ENCODE results near the gene HECTD1.
"Not testable (repeated sequence)": the region's sequence is repeated elsewhere in the genome, so short reads cannot be mapped to it uniquely, and the experiment has no call there.

Gene HECTD1

DNA sequence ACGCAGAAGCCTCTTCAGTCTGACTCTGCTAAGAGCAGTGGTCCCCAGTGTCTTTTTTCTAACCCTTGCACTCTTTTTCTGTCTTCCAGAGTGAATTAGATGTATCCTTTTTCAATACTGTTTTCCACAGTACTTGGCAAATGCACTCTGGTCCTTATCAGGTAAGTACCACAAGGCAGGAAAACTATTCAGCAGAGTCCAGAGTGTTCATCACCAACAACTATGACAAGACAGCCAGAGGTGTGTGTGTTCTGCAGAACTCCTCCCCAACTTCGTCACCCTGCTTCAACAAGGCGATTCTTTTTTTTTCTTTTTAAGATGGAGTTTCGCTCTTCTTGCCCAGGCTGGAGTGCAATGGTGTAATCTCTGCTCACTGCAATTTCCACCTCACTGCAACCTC, 127.1 kb downstream of the HECTD1 start:
- Histone ChIP-seq H3K36me3 (ENCODE audit: control insufficient read depth, low read depth, low read length) (no peaks in the 10 kb centered on the region), H3K4me3 (ENCODE audit: low read length) (no peak overlapping the region), H3K4me1 (ENCODE audit: control insufficient read depth, low read depth, low read length) (no peaks in the 10 kb centered on the region), H3K27me3 (ENCODE audit: control insufficient read depth, insufficient read depth, low read length) (no peaks in the 10 kb centered on the region), H3K9ac (ENCODE audit: low read length) (no peak overlapping the region), H3K27ac (ENCODE audit: low read length) (no peak overlapping the region), H3K9me3 (ENCODE audit: control insufficient read depth, low read depth, low read length) (no peaks in the 10 kb centered on the region)

GRCh38 chr14:31080056-31080455, 127.5 kb downstream of the HECTD1 start:
- H3K27ac ChIP-seq (ENCODE audit: low read length), result no peak overlapping the region
- no peaks in the 10 kb centered on the region for H3K36me3 ChIP-seq (ENCODE audit: control insufficient read depth, low read depth, low read length)
- H3K27me3 ChIP-seq (ENCODE audit: control insufficient read depth, insufficient read depth, low read length), result no peaks in the 10 kb centered on the region
- H3K4me1 ChIP-seq (ENCODE audit: control insufficient read depth, low read depth, low read length), result no peaks in the 10 kb centered on the region
- no peak overlapping the region for H3K9ac ChIP-seq (ENCODE audit: low read length)
- no peaks in the 10 kb centered on the region for H3K9me3 ChIP-seq (ENCODE audit: control insufficient read depth, low read depth, low read length)
- no peak overlapping the region for H3K4me3 ChIP-seq (ENCODE audit: low read length)

DNA sequence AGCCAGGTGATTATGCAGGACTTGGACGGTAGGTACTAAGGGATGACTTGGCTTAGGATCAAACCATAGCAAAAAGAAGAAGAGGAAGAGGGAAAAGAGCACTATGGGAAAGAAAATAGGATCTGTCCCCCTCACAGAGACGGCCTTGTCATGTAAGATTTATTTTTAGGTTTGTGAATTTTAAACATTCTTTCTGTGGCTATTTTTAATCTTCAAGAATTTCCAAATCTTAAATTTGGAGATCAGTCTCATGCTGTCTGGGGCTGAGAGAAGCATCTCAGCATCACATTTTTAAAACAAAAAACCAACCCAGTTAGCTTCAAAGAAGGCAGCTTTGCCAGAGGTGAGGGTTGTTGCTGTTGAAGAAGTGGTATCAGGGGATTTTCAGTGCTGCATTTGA, 128.8 kb downstream of the HECTD1 start:
- Histone ChIP-seq H3K4me3 (ENCODE audit: low read length) (no peak overlapping the region), H3K9ac (ENCODE audit: low read length) (no peak overlapping the region), H3K4me1 (ENCODE audit: control insufficient read depth, low read depth, low read length) (no peaks in the 10 kb centered on the region), H3K36me3 (ENCODE audit: control insufficient read depth, low read depth, low read length) (no peaks in the 10 kb centered on the region), H3K27me3 (ENCODE audit: control insufficient read depth, insufficient read depth, low read length) (no peaks in the 10 kb centered on the region), H3K9me3 (ENCODE audit: control insufficient read depth, low read depth, low read length) (no peaks in the 10 kb centered on the region), H3K27ac (ENCODE audit: low read length) (no peak overlapping the region)

- no peak overlapping the region for H3K9ac ChIP-seq (ENCODE audit: low read length)
- no peak overlapping the region for H3K27ac ChIP-seq (ENCODE audit: low read length)
- no peaks in the 10 kb centered on the region for H3K9me3 ChIP-seq (ENCODE audit: control insufficient read depth, low read depth, low read length)
- H3K27me3 ChIP-seq (ENCODE audit: control insufficient read depth, insufficient read depth, low read length), result no peaks in the 10 kb centered on the region
- no peaks in the 10 kb centered on the region for H3K4me1 ChIP-seq (ENCODE audit: control insufficient read depth, low read depth, low read length)
- H3K4me3 ChIP-seq (ENCODE audit: low read length), result no peak overlapping the region
- H3K36me3 ChIP-seq (ENCODE audit: control insufficient read depth, low read depth, low read length), result no peaks in the 10 kb centered on the region
Measured at GRCh38 chr14:31075144-31075543, 132.4 kb downstream of the HECTD1 start.

DNA sequence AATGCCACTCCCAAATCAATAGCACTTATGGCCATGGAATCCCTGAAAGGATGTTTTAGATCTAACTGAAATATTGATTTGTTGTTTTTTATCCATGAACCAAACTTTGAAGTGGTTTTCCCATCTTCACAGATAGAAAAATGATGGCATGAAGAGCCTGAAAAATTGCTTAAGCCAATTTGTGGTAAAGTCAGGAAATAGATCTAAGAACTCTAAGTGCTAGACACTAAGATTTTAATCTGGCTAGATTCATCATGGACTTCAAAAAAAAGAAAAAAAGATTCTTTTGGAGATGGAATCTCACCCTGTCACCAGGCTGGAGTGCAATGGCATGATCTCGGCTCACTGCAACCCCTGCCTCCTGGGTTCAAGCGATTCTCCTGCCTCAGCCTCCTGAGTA, 136.4 kb downstream of the HECTD1 start:
- Histone ChIP-seq H3K4me3 (ENCODE audit: low read length) (no peak overlapping the region), H3K4me1 (ENCODE audit: control insufficient read depth, low read depth, low read length) (no peaks in the 10 kb centered on the region), H3K27ac (ENCODE audit: low read length) (no peak overlapping the region), H3K9ac (ENCODE audit: low read length) (no peak overlapping the region), H3K9me3 (ENCODE audit: control insufficient read depth, low read depth, low read length) (no peaks in the 10 kb centered on the region), H3K36me3 (ENCODE audit: control insufficient read depth, low read depth, low read length) (no peaks in the 10 kb centered on the region), H3K27me3 (ENCODE audit: control insufficient read depth, insufficient read depth, low read length) (no peaks in the 10 kb centered on the region)

DNA sequence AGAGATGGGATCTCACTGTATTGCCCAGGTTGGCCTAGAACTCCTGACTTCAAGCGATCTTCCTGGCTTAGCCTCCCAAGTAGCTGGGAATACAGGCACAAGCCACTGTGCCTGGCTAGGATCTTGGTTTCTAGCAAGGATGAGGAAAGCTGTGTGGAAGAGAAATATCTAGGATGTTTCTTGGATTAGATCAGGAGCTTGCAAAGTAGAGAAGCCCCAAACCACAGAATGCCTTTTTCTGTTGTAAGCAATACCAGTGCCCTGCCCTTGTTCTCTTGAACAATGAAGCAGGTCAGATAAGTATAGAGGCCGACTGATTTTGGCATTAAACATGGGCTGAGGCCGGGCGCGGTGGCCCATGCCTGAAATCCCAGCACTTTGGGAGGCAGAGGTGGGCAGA, 137.2 kb downstream of the HECTD1 start:
- Histone ChIP-seq H3K27me3 (ENCODE audit: control insufficient read depth, insufficient read depth, low read length) (no peaks in the 10 kb centered on the region), H3K9ac (ENCODE audit: low read length) (no peak overlapping the region), H3K4me3 (ENCODE audit: low read length) (no peak overlapping the region), H3K36me3 (ENCODE audit: control insufficient read depth, low read depth, low read length) (no peaks in the 10 kb centered on the region), H3K4me1 (ENCODE audit: control insufficient read depth, low read depth, low read length) (no peaks in the 10 kb centered on the region), H3K9me3 (ENCODE audit: control insufficient read depth, low read depth, low read length) (no peaks in the 10 kb centered on the region), H3K27ac (ENCODE audit: low read length) (no peak overlapping the region)

- Histone ChIP-seq H3K9ac (ENCODE audit: low read length) (no peak overlapping the region), H3K4me3 (ENCODE audit: low read length) (no peak overlapping the region), H3K27ac (ENCODE audit: low read length) (no peak overlapping the region), H3K36me3 (ENCODE audit: control insufficient read depth, low read depth, low read length) (no peaks in the 10 kb centered on the region), H3K27me3 (ENCODE audit: control insufficient read depth, insufficient read depth, low read length) (no peaks in the 10 kb centered on the region), H3K9me3 (ENCODE audit: control insufficient read depth, low read depth, low read length) (no peaks in the 10 kb centered on the region), H3K4me1 (ENCODE audit: control insufficient read depth, low read depth, low read length) (no peaks in the 10 kb centered on the region)
Measured at GRCh38 chr14:31069343-31069742, 138.2 kb downstream of the HECTD1 start.

- Histone ChIP-seq H3K27me3 (ENCODE audit: control insufficient read depth, insufficient read depth, low read length) (no peaks in the 10 kb centered on the region), H3K4me1 (ENCODE audit: control insufficient read depth, low read depth, low read length) (no peaks in the 10 kb centered on the region), H3K4me3 (ENCODE audit: low read length) (no peak overlapping the region), H3K27ac (ENCODE audit: low read length) (no peak overlapping the region), H3K9me3 (ENCODE audit: control insufficient read depth, low read depth, low read length) (no peaks in the 10 kb centered on the region), H3K9ac (ENCODE audit: low read length) (no peak overlapping the region), H3K36me3 (ENCODE audit: control insufficient read depth, low read depth, low read length) (no peaks in the 10 kb centered on the region)
Measured at GRCh38 chr14:31068235-31068634, 139.4 kb downstream of the HECTD1 start.

DNA sequence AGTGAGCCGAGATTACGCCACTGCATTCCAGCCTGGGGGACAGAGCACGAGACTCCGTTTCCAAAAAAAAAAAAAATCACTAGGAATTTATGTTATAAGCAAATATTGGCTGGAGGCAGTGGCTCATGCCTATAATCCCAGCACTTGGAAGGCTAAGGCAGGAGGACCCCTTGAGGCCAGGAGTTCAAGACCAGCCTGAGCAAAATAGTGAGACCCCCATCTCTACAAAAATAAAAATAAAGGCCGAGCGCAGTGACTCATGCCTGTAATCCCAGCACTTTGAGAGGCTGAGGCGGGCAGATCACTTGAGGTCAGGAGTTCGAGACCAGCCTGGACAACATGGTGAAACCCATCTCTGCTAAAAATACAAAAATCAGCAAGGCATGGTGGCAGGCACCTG, 144.7 kb downstream of the HECTD1 start:
- not testable (repeated sequence) for H3K9me3 ChIP-seq (ENCODE audit: control insufficient read depth, low read depth, low read length); H3K36me3 ChIP-seq (ENCODE audit: control insufficient read depth, low read depth, low read length); H3K27me3 ChIP-seq (ENCODE audit: control insufficient read depth, insufficient read depth, low read length); H3K4me3 ChIP-seq (ENCODE audit: low read length); H3K27ac ChIP-seq (ENCODE audit: low read length); H3K9ac ChIP-seq (ENCODE audit: low read length)
- H3K4me1 ChIP-seq (ENCODE audit: control insufficient read depth, low read depth, low read length), result peaks cover 15% of the 10 kb centered on the region

DNA sequence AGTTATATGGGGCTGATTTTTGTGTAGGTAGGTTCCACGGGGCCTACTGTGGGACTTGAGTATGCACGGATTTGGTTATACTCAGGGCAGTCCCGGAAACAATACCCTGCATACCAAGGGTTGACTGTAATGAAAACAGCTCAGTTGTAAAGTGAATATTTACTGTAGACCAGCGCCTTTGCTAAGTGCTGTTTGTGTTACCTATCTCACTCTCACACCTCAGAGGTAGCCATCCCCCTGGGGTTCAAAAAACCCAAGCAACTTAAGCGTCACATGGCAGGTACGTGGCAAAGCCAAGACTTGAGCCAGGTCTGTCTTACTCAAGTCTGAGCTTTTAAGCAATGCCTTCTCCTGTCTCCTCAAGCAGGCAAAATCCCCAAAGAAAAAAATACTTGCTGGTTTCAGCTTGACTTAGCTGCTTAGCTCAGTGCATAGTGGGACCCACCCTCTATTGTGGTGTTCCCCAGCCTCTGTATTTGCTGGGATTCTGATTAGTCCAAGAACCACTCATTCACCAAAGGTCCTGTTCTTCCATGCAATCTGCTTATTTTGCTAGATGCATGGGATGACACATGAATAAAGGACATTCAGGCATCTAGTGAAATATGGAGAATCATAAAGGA, 147.2 kb downstream of the HECTD1 start:
- Histone ChIP-seq H3K27me3 (ENCODE audit: control insufficient read depth, insufficient read depth, low read length) (no peaks in the 10 kb centered on the region), H3K9ac (ENCODE audit: low read length) (no peak overlapping the region), H3K27ac (ENCODE audit: low read length) (no peak overlapping the region), H3K9me3 (ENCODE audit: control insufficient read depth, low read depth, low read length) (no peaks in the 10 kb centered on the region), H3K4me3 (ENCODE audit: low read length) (no peak overlapping the region), H3K36me3 (ENCODE audit: control insufficient read depth, low read depth, low read length) (no peaks in the 10 kb centered on the region), H3K4me1 (ENCODE audit: control insufficient read depth, low read depth, low read length) (peaks cover 15% of the 10 kb centered on the region)

DNA sequence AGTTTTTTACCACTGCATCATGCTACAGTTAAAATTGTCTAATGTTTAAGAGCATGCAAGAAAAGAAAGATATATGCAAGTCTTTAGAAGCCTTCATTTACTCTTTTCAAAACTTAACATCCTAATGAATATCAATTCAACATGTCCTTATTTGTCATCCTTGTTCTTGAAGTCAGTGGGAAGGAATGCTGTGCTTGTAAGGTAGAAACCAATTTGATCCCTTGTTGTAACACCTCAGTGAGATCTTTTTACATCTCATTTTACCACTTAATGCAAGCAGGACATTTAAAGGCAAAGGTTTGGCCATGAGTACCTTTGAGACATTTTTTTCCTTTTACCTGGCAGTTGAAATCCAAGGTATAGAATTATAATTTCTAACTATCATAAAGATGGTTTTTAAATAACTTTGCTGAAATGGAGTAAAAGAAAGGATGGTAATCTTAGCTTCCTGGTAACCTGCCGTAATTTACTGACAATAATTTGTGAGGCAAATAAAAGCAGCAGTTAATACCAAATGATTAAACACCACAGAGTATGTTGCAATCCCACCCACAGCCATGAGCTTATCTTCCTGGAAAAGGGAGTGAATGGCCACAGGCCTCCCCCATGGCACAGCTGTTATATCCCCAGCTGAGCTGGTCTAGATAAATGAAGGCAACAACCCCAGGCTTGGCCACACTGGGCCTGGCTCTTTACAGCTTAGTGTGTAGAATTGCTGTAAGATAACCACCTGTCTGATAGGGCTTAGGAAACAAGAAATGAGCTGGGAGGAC, 148.3 kb downstream of the HECTD1 start:
- H3K27me3 ChIP-seq (ENCODE audit: control insufficient read depth, insufficient read depth, low read length), result no peaks in the 10 kb centered on the region
- H3K27ac ChIP-seq (ENCODE audit: low read length), result peak overlapping the region; percentile 13
- peaks cover 15% of the 10 kb centered on the region for H3K4me1 ChIP-seq (ENCODE audit: control insufficient read depth, low read depth, low read length)
- H3K9me3 ChIP-seq (ENCODE audit: control insufficient read depth, low read depth, low read length), result no peaks in the 10 kb centered on the region
- peak overlapping the region; percentile 7 for H3K9ac ChIP-seq (ENCODE audit: low read length)
- no peaks in the 10 kb centered on the region for H3K36me3 ChIP-seq (ENCODE audit: control insufficient read depth, low read depth, low read length)
- peak overlapping the region; percentile 9 for H3K4me3 ChIP-seq (ENCODE audit: low read length)
